H1 (cell line): ENCODE results near the gene UEVLD. TPM values are rescaled to one million over a fixed set of nuclear protein-coding genes. Genes with fewer than 3 reads are reported as not detected.

ENCODE experiments used
- ASH2L ChIP-seq: fragments of 200-600, 300-600 bp; sonication (generic); IDR thresholded peaks from one replicate; pipeline ENCODE4 v1.7.1; 2017; ENCODE audit warnings: low read length
- CHD2 ChIP-seq: IDR thresholded peaks from 2 replicates; pipeline ENCODE4 v1.6.1; 2012; ENCODE audit warnings: low read length, improper control_type of control experiment
- CHD7 ChIP-seq: fragments of 300-600 bp; sonication (generic); IDR thresholded peaks from 2 replicates; pipeline ENCODE4 v1.7.1; 2012; ENCODE audit warnings: low read length, moderate library complexity, mild to moderate bottlenecking, inconsistent platforms; ENCODE audit not compliant: insufficient replicate concordance
- KDM5A ChIP-seq: fragments of 200-600 bp; IDR thresholded peaks from 2 replicates; pipeline ENCODE4 v1.7.1; 2012; ENCODE audit warnings: mild to moderate bottlenecking, low read length, inconsistent platforms, mixed read lengths
- MAX ChIP-seq: IDR thresholded peaks from 2 replicates; pipeline ENCODE4 v1.6.1; 2012; ENCODE audit warnings: inconsistent platforms
- POLR2AphosphoS5 ChIP-seq: IDR thresholded peaks from 2 replicates; pipeline ENCODE4 v1.6.1; 2011; ENCODE audit warnings: low read depth, low read length
- POU5F1 ChIP-seq: IDR thresholded peaks from 2 replicates; pipeline ENCODE4 v1.6.1; 2011; ENCODE audit warnings: low read depth, mild to moderate bottlenecking, low read length, moderate library complexity
- TAF7 ChIP-seq: optimal IDR thresholded peaks from 2 replicates; pipeline ENCODE3; 2011; ENCODE audit warnings: low read depth, mild to moderate bottlenecking, inconsistent platforms, low read length, moderate library complexity, borderline replicate concordance
- polyA plus RNA-seq, 7 experiments: library from polyadenylated mRNA; depleted of rRNA in 3 of 7; stranded (reverse) in 5 of 7; unstranded in 2 of 7; fragments of >200 nt in 5 of 7; fragments of 200-250 nt in 2 of 7; gene quantifications; 1 replicate in 5 of 7; 2 replicates in 1 of 7; 4 replicates in 1 of 7; pipeline versions ENCODE4 v1.2.1 to v1.2.3, GENCODE V29; 2011 to 2013; ENCODE audit warnings: missing spikeins in 2 of 7, mixed read lengths in 2 of 7
- total RNA-seq: library from RNA; stranded (reverse); fragmentation: NEBNext Ultra II Directional; extraction: Animal tissue kit (Norgen Biotek cat#: 25700); gene quantifications from 2 replicates; pipeline ENCODE4 v1.2.1, GENCODE V29; 2021

The UEVLD gene
- total and polyA plus RNA-seq, 2 of the 8 experiments (the other 6 are each of a cell fraction or from before 2014, with no cell fraction given): 4.1 to 7.3 TPM

DNA sequence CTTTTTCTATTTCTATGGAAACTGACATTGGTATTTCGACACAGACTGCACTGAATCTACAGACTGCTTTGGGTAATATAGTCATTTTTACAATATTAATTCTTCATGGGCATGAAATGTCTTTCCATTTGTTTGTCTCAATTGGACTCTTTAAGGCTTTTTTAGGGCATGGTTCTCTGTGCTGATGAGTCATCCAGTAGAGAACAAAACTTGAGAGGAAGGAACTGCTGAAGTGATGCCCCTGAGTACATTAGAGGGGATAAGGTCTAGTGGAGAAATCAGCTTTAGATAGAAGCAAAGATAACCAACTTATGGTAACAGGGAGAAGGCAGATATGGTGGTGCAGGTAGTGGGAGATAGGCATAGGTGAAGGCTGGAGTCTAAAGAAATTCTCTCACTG, 86.9 kb downstream of the UEVLD start (continued):
- no peak for TF ChIP-seq CHD7
- no peak for TF ChIP-seq ASH2L
- no peak for TF ChIP-seq MAX
- TF ChIP-seq TAF7: no peak
- TF ChIP-seq POU5F1: no peak
- no peak for TF ChIP-seq KDM5A
- no peak for TF ChIP-seq POLR2AphosphoS5
- TF ChIP-seq CHD2: no peak
- TF ChIP-seq, all 59 proteins: peak for 0
